WTC11 (cell line): ENCODE measurements around the gene MUC6. TPM values are rescaled to one million over a fixed set of nuclear protein-coding genes. Genes with fewer than 3 reads are reported as not detected.

ENCODE experiments used
- ATAC-seq: fragments of 200-7000 bp; cut with Tn5 transposase; 2 replicates; pipeline ENCODE4 v1.10.0; 2021; ENCODE audit warnings: mild to moderate bottlenecking, moderate library complexity
- CTCF ChIA-PET: fragments of 300-600 bp; sonication (Branson Sonifier 250); formaldehyde crosslinking; loops from one replicate; lab custom pipeline; 2021; ENCODE audit warnings: antibody characterized with exemption; lab: Charles Lee
- POLR2A ChIA-PET: fragments of 350-600 bp; sonication (Branson Sonifier 250); formaldehyde crosslinking; loops from one replicate; lab custom pipeline; 2021; ENCODE audit warnings: antibody characterized with exemption; lab: Charles Lee
- DNase-seq: peaks from one replicate; pipeline ENCODE4 v3.0.0; 2021; ENCODE audit warnings: low spot score
- H3K27ac Mint-ChIP-seq: 2 replicates; pipeline ENCODE4 v1.8.0; 2021; ENCODE audit warnings: mixed read lengths
- H3K27me3 Mint-ChIP-seq: 2 replicates; pipeline ENCODE4 v1.8.0; 2021; ENCODE audit warnings: low read depth, mild to moderate bottlenecking, moderate library complexity, mixed read lengths
- H3K36me3 Mint-ChIP-seq: 2 replicates; pipeline ENCODE4 v1.8.0; 2021; ENCODE audit warnings: mixed read lengths
- H3K4me1 Mint-ChIP-seq: 2 replicates; pipeline ENCODE4 v1.8.0; 2022; ENCODE audit warnings: mixed read lengths
- H3K4me3 Mint-ChIP-seq: 2 replicates; pipeline ENCODE4 v1.8.0; 2021; ENCODE audit warnings: mild to moderate bottlenecking, moderate library complexity, mixed read lengths
- H3K9me3 Mint-ChIP-seq: 2 replicates; pipeline ENCODE4 v1.8.0; 2021; ENCODE audit warnings: mixed read lengths
- ARID4B ChIP-seq: sonication (generic); formaldehyde crosslinking; IDR thresholded peaks from 2 replicates; pipeline ENCODE4 v1.8.0; 2023; ENCODE audit warnings: missing genetic modification reagents, mild to moderate bottlenecking, borderline replicate concordance
- CREB1 ChIP-seq: sonication (generic); formaldehyde crosslinking; IDR thresholded peaks from 2 replicates; pipeline ENCODE4 v1.8.0; 2023; ENCODE audit warnings: mild to moderate bottlenecking, missing genetic modification reagents
- E2F4 ChIP-seq: sonication (generic); formaldehyde crosslinking; IDR thresholded peaks from 2 replicates; pipeline ENCODE4 v1.8.1; 2022; ENCODE audit warnings: low read depth, mild to moderate bottlenecking, moderate library complexity, missing genetic modification reagents, borderline replicate concordance
- ELF4 ChIP-seq: sonication (generic); formaldehyde crosslinking; IDR thresholded peaks from 2 replicates; pipeline ENCODE4 v1.8.1; 2022; ENCODE audit warnings: low read depth, mild to moderate bottlenecking, moderate library complexity, missing genetic modification reagents
- EMX1 ChIP-seq: fragments of 250-450 bp; sonication (Bioruptor Pico); IDR thresholded peaks from 2 replicates; pipeline ENCODE4 v1.8.0; 2021; ENCODE audit warnings: mild to moderate bottlenecking
- ERG ChIP-seq: fragments of 250-450 bp; sonication (Bioruptor Pico); IDR thresholded peaks from 2 replicates; pipeline ENCODE4 v1.8.0; 2021; ENCODE audit warnings: mild to moderate bottlenecking
- FOXP1 ChIP-seq: sonication (generic); formaldehyde crosslinking; IDR thresholded peaks from 2 replicates; pipeline ENCODE4 v1.8.0; 2022; ENCODE audit warnings: missing genetic modification reagents, mild to moderate bottlenecking, moderate library complexity, borderline replicate concordance
- GABPB1 ChIP-seq: sonication (generic); formaldehyde crosslinking; IDR thresholded peaks from 2 replicates; pipeline ENCODE4 v1.8.1; 2023; ENCODE audit warnings: mild to moderate bottlenecking, missing genetic modification reagents
- HMGXB4 ChIP-seq: sonication (generic); formaldehyde crosslinking; IDR thresholded peaks from 2 replicates; pipeline ENCODE4 v1.8.1; 2023; ENCODE audit warnings: mild to moderate bottlenecking, moderate library complexity, missing genetic modification reagents
- IRF2 ChIP-seq: sonication (generic); formaldehyde crosslinking; IDR thresholded peaks from 2 replicates; pipeline ENCODE4 v1.8.0; 2022; ENCODE audit warnings: low read depth, missing genetic modification reagents, borderline replicate concordance
- JUN ChIP-seq: sonication (generic); formaldehyde crosslinking; IDR thresholded peaks from 2 replicates; pipeline ENCODE4 v1.8.0; 2023; ENCODE audit warnings: mild to moderate bottlenecking, missing genetic modification reagents
- NFATC4 ChIP-seq: fragments of 250-450 bp; sonication (Bioruptor Pico); IDR thresholded peaks from 2 replicates; pipeline ENCODE4 v1.9.0; 2021; ENCODE audit warnings: mild to moderate bottlenecking
- RORB ChIP-seq: fragments of 250-450 bp; sonication (Bioruptor Pico); IDR thresholded peaks from 2 replicates; pipeline ENCODE4 v1.9.0; 2021; ENCODE audit warnings: mild to moderate bottlenecking
- SOX15 ChIP-seq: fragments of 250-450 bp; sonication (Bioruptor Pico); IDR thresholded peaks from 2 replicates; pipeline ENCODE4 v1.9.0; 2021; ENCODE audit warnings: mild to moderate bottlenecking
- ZNF219 ChIP-seq: sonication (generic); formaldehyde crosslinking; IDR thresholded peaks from 2 replicates; pipeline ENCODE4 v1.8.0; 2023; ENCODE audit warnings: missing genetic modification reagents, mild to moderate bottlenecking, borderline replicate concordance
- ZNF317 ChIP-seq: sonication (generic); formaldehyde crosslinking; IDR thresholded peaks from 2 replicates; pipeline ENCODE4 v1.8.1; 2023; ENCODE audit warnings: low read depth, mild to moderate bottlenecking, moderate library complexity, missing genetic modification reagents, borderline replicate concordance
- ZNF396 ChIP-seq: fragments of 250-450 bp; sonication (Bioruptor Pico); IDR thresholded peaks from 2 replicates; pipeline ENCODE4 v1.8.0; 2021; ENCODE audit warnings: mild to moderate bottlenecking, moderate library complexity, borderline replicate concordance
- ZNF423 ChIP-seq: fragments of 250-450 bp; sonication (Bioruptor Pico); IDR thresholded peaks from 2 replicates; pipeline ENCODE4 v2.1.2; 2022; ENCODE audit warnings: mild to moderate bottlenecking, moderate library complexity
- total RNA-seq: library from RNA; stranded (reverse); gene quantifications from 3 replicates; pipeline ENCODE4 v1.2.3, GENCODE V29; 2021

Gene MUC6
- total RNA-seq, 1 experiment from 2014 or later, result 0.13 TPM

- Mint-ChIP-seq H3K27me3 (no peaks in the 10 kb centered on the region), H3K9me3 (peaks cover 12% of the 10 kb centered on the region), H3K27ac (no peak overlapping the region; the same call in 1 of the 2 replicates), H3K4me1 (no peaks in the 10 kb centered on the region), H3K4me3 (no peak overlapping the region), H3K36me3 (peaks cover 53% of the 10 kb centered on the region)
- TF ChIP-seq FOXP1 (CRISPR knock-in tag) (no peak), RORB (CRISPR knock-in tag) (no peak)
- ChIA-PET CTCF (interaction anchor here (0.7 kb wide), 1 partner anchor 79 kb away, joined by 3 read pairs; no protein-coding TSS in a partner anchor), POLR2A (no interaction called here)
- no peak; the same call in 1 of the 2 replicates for ATAC-seq
- DNase-seq, result no peak
Measured at GRCh38 chr11:967995-968751, 68.3 kb downstream of the MUC6 start.

GRCh38 chr11:965206-965775 is 71.2 kb downstream of the MUC6 start:
- CTCF ChIA-PET, result no interaction called here
- ATAC-seq (no peak), DNase-seq (no peak)
- Mint-ChIP-seq H3K27me3 (no peaks in the 10 kb centered on the region), H3K9me3 (peaks cover 12% of the 10 kb centered on the region), H3K4me3 (no peak overlapping the region), H3K4me1 (no peaks in the 10 kb centered on the region), H3K27ac (no peak overlapping the region), H3K36me3 (peaks cover 48% of the 10 kb centered on the region)
- TF ChIP-seq NFATC4 (CRISPR knock-in tag) (no peak), RORB (CRISPR knock-in tag) (no peak), SOX15 (CRISPR knock-in tag) (no peak), EMX1 (CRISPR knock-in tag) (no peak), ARID4B (CRISPR knock-in tag) (no peak), ZNF423 (no peak), ZNF219 (CRISPR knock-in tag) (no peak), HMGXB4 (CRISPR knock-in tag) (no peak), ELF4 (CRISPR knock-in tag) (no peak), ERG (CRISPR knock-in tag) (no peak), GABPB1 (CRISPR knock-in tag) (no peak), CREB1 (CRISPR knock-in tag) (no peak), ZNF396 (CRISPR knock-in tag) (no peak), IRF2 (CRISPR knock-in tag) (no peak), E2F4 (CRISPR knock-in tag) (no peak), ZNF317 (no peak), JUN (CRISPR knock-in tag) (no peak)
- POLR2A ChIA-PET, result no interaction called here
